Heart right ventricle (tissue), 16 donors: ENCODE data around the gene CAPN5. TPM values are rescaled to one million over a fixed set of nuclear protein-coding genes. Genes with fewer than 3 reads are reported as not detected.
"Not testable (repeated sequence)": the region's sequence is repeated elsewhere in the genome, so short reads cannot be mapped to it uniquely, and the experiment has no call there.

Experiments
- ATAC-seq, 8 donors: fragments of 200-7000 bp; cut with Tn5 transposase; one replicate each; pipeline ENCODE4 v1.9.1; 2020; ENCODE audit warnings: mild to moderate bottlenecking in 8 of 8, moderate library complexity in 8 of 8, moderate number of reproducible peaks in 1 of 8
- DNase-seq, 2 donors: peaks; one replicate each; pipeline ENCODE4 v3.0.0-alpha.2; 2020
- H3K27ac ChIP-seq, 10 donors: fragments of 200-600 bp; sonication (generic) in 2 of 10; one replicate each; pipeline versions ENCODE4 v1.5.0 to v1.8.0; 2020 to 2022; ENCODE audit warnings: mild to moderate bottlenecking in 3 of 10
- H3K27me3 ChIP-seq, 7 donors: fragments of 200-600 bp; one replicate each; pipeline ENCODE4 v1.8.0; 2021 to 2022; ENCODE audit warnings: mild to moderate bottlenecking in 2 of 7
- H3K36me3 ChIP-seq, 9 donors: fragments of 200-600 bp; sonication (generic) in 1 of 9; one replicate each; pipeline versions ENCODE4 v1.5.0 to v1.8.0; 2020 to 2022; ENCODE audit warnings: mild to moderate bottlenecking in 2 of 9
- H3K4me1 ChIP-seq, 9 donors: fragments of 200-600 bp; sonication (generic) in 1 of 9; one replicate each; pipeline versions ENCODE4 v1.5.0 to v1.8.0; 2020 to 2022; ENCODE audit warnings: mild to moderate bottlenecking in 4 of 9
- H3K4me3 ChIP-seq, 10 donors: fragments of 200-600 bp; sonication (generic) in 2 of 10; one replicate each; pipeline versions ENCODE4 v1.5.0 to v1.8.0; 2020 to 2022; ENCODE audit warnings: mild to moderate bottlenecking in 7 of 10, moderate library complexity in 2 of 10
- H3K9me3 ChIP-seq, 11 donors: fragments of 200-600 bp in 10 of 11; sonication (generic) in 2 of 11; one replicate each; pipeline versions ENCODE4 v1.5.0 to v1.8.0; 2013 to 2022; ENCODE audit warnings: mild to moderate bottlenecking in 2 of 11, control low read depth in 1 of 11, moderate library complexity in 1 of 11
- CTCF ChIP-seq, 9 donors: fragments of 200-600 bp; sonication (generic) in 2 of 9; IDR thresholded peaks; one replicate each; pipeline versions ENCODE4 v1.5.0 to v1.8.0; 2021 to 2022; ENCODE audit warnings: antibody characterized with exemption in 9 of 9, mild to moderate bottlenecking in 5 of 9, moderate library complexity in 1 of 9
- WGBS, 2 donors: extraction: QIAGEN DNeasy Blood & Tissue Kit; methylation state at CpG; one replicate each; pipeline ENCODE4 v1.1.7; 2013; ENCODE audit warnings: inconsistent platforms in 1 of 2; 5-methylcytosine and 5-hydroxymethylcytosine counted together
- intact Hi-C, 10 donors: fragments of 100-400 bp; cut with DNase I; formaldehyde crosslinking; loops; one replicate each; pipeline versions ENCODE4 v1.11.1 to v1.14.2; 2022
- polyA plus RNA-seq, 2 donors: library from polyadenylated mRNA; stranded (reverse); fragments of 200-250 nt; gene quantifications; one replicate each; pipeline ENCODE4 v1.2.3, GENCODE V29; 2013
- total RNA-seq, 10 donors: library from RNA; stranded (reverse); fragmentation: NEBNext Ultra II Directional in 3 of 10; extraction: Animal tissue kit (Norgen Biotek cat#: 25700) in 3 of 10; gene quantifications; one replicate each; pipeline versions ENCODE4 v1.2.1 to v1.2.4, GENCODE V29; 2021 to 2023
- donor health status: Arrhythmogenic right ventricular cardiomyopathy.
- donor health status: ischemic (EF 13 %, LVEDD 7.1; RV severe dilation, severe dysfunction).
- donor health status: healthy with polysubstance abuse.
- donor health status: DM: no; HTN: yes; CAD: no.
- donor health status: DM: no; HTN: no; CAD: no.
- donor health status: ischemic (EF 25% LVEDD 6.9; RV normal size, moderate dysfunction).
- donor health status: ischemic (EF 25% LVEDD 5.7; RV mildly dilated, moderate dysfunction).
- donor health status: healthy.
- donor health status: DM: yes; HTN: yes; CAD: no.
- donor health status: Ischemic cardiomyopathy.
- donor health status: ischemic (EF 35%, LVEDD 5.7; RV mildly dilated, moderate dysfunction).
- donor health status: nonischemic (EF 11% LVEDD 7.7; RV severe dilation, severe dysfunction).
- donor health status: DM: yes; HTN: yes; CAD: no.
- donor health status: PGD.
- donor health status: ischemic (EF 29% LVEDD 5.4; RV normal size, mild dysfunction).
- donor health status: nonischemic (EF 23%, LVEDD 6.1; RV moderate dilation, normal function).

Gene CAPN5
- total and polyA plus RNA-seq, 12 donors, result 1.8 to 3.6 (median 2.6) TPM

- Histone ChIP-seq H3K4me3 (no peak overlapping the region), H3K27me3 (no peaks in the 10 kb centered on the region), H3K27ac (no peak overlapping the region), H3K4me1 (no peaks in the 10 kb centered on the region), H3K9me3 (peaks cover 0 to 33% (median 15%) of the 10 kb centered on the region in 11 donors), H3K36me3 (no peaks in the 10 kb centered on the region)
- DNase-seq, result no peak
- 91 to 93% methylated on average over 5 of the region's 5 CpGs for WGBS, 2 donors
- no peak for TF ChIP-seq CTCF (IDR thresholded peaks at IDR 0.05)
- intact Hi-C loops, result loop anchor here in 1 of 10 donors (10.0 kb wide), 1 partner anchor 125 kb away; no protein-coding TSS in a partner anchor
- ATAC-seq, result no peak
These were observed 7.0 kb upstream of the CAPN5 start for GRCh38 chr11:77059806-77060205.

- Histone ChIP-seq H3K27me3 (no peaks in the 10 kb centered on the region), H3K4me3 (no peak overlapping the region), H3K36me3 (no peaks in the 10 kb centered on the region), H3K27ac (no peak overlapping the region), H3K9me3 (peaks cover 0 to 33% (median 15%) of the 10 kb centered on the region in 11 donors), H3K4me1 (no peaks in the 10 kb centered on the region)
- no peak for TF ChIP-seq CTCF (IDR thresholded peaks at IDR 0.05)
- DNase-seq, result no peak
- 84% methylated on average over 4 of the region's 4 CpGs for WGBS, 2 donors
- ATAC-seq, result no peak
- intact Hi-C loops, result no loop called here
These were observed 6.5 kb upstream of the CAPN5 start for GRCh38 chr11:77060234-77060633.

GRCh38 chr11:77061258-77061657 lies 5.5 kb upstream of the CAPN5 start:
- H3K27ac ChIP-seq, H3K36me3 ChIP-seq, intact Hi-C loops, H3K4me3 ChIP-seq, H3K27me3 ChIP-seq, ATAC-seq, DNase-seq, H3K4me1 ChIP-seq: not testable (repeated sequence)
- WGBS, 2 donors, result 69 to 82% methylated on average over 4 of the region's 4 CpGs
- H3K9me3 ChIP-seq, result peaks cover 0 to 23% (median 9%) of the 10 kb centered on the region in 11 donors

- Histone ChIP-seq H3K4me1 (peaks cover 0 to 12% (median 9%) of the 10 kb centered on the region in 9 donors), H3K9me3 (peaks cover 0 to 9% (median 0%) of the 10 kb centered on the region in 11 donors), H3K27me3 (no peaks in the 10 kb centered on the region), H3K27ac (no peak overlapping the region), H3K4me3 (no peak overlapping the region), H3K36me3 (no peaks in the 10 kb centered on the region)
- TF ChIP-seq CTCF (IDR thresholded peaks at IDR 0.05), result peak in 1 of 9 donors; percentile 8
- DNase-seq (no peak), ATAC-seq (no peak)
- intact Hi-C loops, result no loop called here
These were observed 3.8 kb upstream of the CAPN5 start for GRCh38 chr11:77062924-77063323.

GRCh38 chr11:77063407-77063806 lies 3.4 kb upstream of the CAPN5 start:
- no peak overlapping the region for H3K27ac ChIP-seq
- ATAC-seq (no peak), DNase-seq (no peak)
- intact Hi-C loops, result no loop called here
- peaks cover 0 to 16% (median 9%) of the 10 kb centered on the region in 9 donors for H3K4me1 ChIP-seq
- no peaks in the 10 kb centered on the region for H3K27me3 ChIP-seq
- TF ChIP-seq CTCF (IDR thresholded peaks at IDR 0.05), result no peak
- 100% methylated on average over 1 of the region's 1 CpG for WGBS, 2 donors
- peaks cover 0 to 9% (median 0%) of the 10 kb centered on the region in 11 donors for H3K9me3 ChIP-seq
- H3K4me3 ChIP-seq, result no peak overlapping the region
- H3K36me3 ChIP-seq, result no peaks in the 10 kb centered on the region
